Cardiac fibroblast (primary cell): Measurements from ENCODE around the gene BCAP29.
A peak's percentile ranks its signal among the peaks of the same experiment; 100 is the strongest.
"Not testable (repeated sequence)": the region's sequence is repeated elsewhere in the genome, so short reads cannot be mapped to it uniquely, and the experiment has no call there.

Experiments used
- DNase-seq, 2 donors: peaks; one replicate each; pipeline versions ENCODE4 v3.0.0 to v3.0.0-alpha.2; 2010; ENCODE audit warnings: low read depth in 2 of 2
- H3K4me3 ChIP-seq, 2 donors: replicated peaks in 1 of 2; 1 replicate in 1 of 2; 2 replicates in 1 of 2; pipeline ENCODE4 v1.5.1; 2011; ENCODE audit warnings: low read depth in 2 of 2, low read length in 2 of 2, mild to moderate bottlenecking in 2 of 2, moderate library complexity in 1 of 2
- CTCF ChIP-seq: IDR thresholded peaks from one replicate; pipeline ENCODE4 v1.5.1; 2011; ENCODE audit warnings: low read depth, mild to moderate bottlenecking, low read length, inconsistent platforms

Gene BCAP29

GRCh38 chr7:107631588-107632491 lies 51.8 kb downstream of the BCAP29 start:
- H3K4me3 ChIP-seq, result no peak overlapping the region
- no peak for TF ChIP-seq CTCF
- DNase-seq, result no peak

- TF ChIP-seq CTCF, result no peak
- no peak overlapping the region for H3K4me3 ChIP-seq
- DNase-seq, result no peak
These were observed 52.4 kb downstream of the BCAP29 start for GRCh38 chr7:107632492-107632865.

- TF ChIP-seq CTCF, result no peak
- no peak overlapping the region for H3K4me3 ChIP-seq
- no peak for DNase-seq
These were observed 58.5 kb downstream of the BCAP29 start for GRCh38 chr7:107638594-107638993.

GRCh38 chr7:107639070-107639469 lies 59.0 kb downstream of the BCAP29 start:
- DNase-seq, H3K4me3 ChIP-seq: not testable (repeated sequence)

- no peak overlapping the region for H3K4me3 ChIP-seq
- DNase-seq, result no peak
- no peak for TF ChIP-seq CTCF
These were observed 61.6 kb downstream of the BCAP29 start for GRCh38 chr7:107641676-107642075.

- H3K4me3 ChIP-seq, result no peak overlapping the region
- no peak for TF ChIP-seq CTCF
- DNase-seq, result no peak
These were observed 62.5 kb downstream of the BCAP29 start for GRCh38 chr7:107642501-107642900.

- TF ChIP-seq CTCF, result peak; percentile 37
- DNase-seq, result peak; percentile 49 to 78
- H3K4me3 ChIP-seq, result no peak overlapping the region
These were observed 63.4 kb downstream of the BCAP29 start for GRCh38 chr7:107643407-107643806.
